ENCODE measurements around the gene FADS3.

- no peak for TF ChIP-seq CTCF (conservative IDR thresholded peaks at IDR 0.05; ENCODE audit: low read depth in 2 of 2)
- no peak for TF ChIP-seq POLR2AphosphoS5 (IDR thresholded peaks at IDR 0.05; ENCODE audit: low read depth)
- no peak for TF ChIP-seq ZNF331 (CRISPR knock-in tag; IDR thresholded peaks at IDR 0.05; ENCODE audit: low read depth)
- TF ChIP-seq EZH2 (IDR thresholded peaks at IDR 0.05; ENCODE audit: low read depth, unreplicated experiment): no peak
- no peak for TF ChIP-seq REST (IDR thresholded peaks at IDR 0.05; ENCODE audit: unreplicated experiment)
- no peak for TF ChIP-seq ETS1 (IDR thresholded peaks at IDR 0.05)
- no peak for TF ChIP-seq EZH2phosphoT487 (IDR thresholded peaks at IDR 0.05; ENCODE audit: unreplicated experiment)
Observed at GRCh38 chr11:61840371-61840770, 51.0 kb downstream of the FADS3 start.
